GM19239 (cell line): ENCODE data around the gene ATAD3B.
"Not testable (repeated sequence)": the region's sequence is repeated elsewhere in the genome, so short reads cannot be mapped to it uniquely, and the experiment has no call there.

ENCODE experiments used
- DNase-seq: peaks from one replicate; pipeline ENCODE4 v3.0.0; 2011; ENCODE audit warnings: low spot score; ENCODE audit not compliant: insufficient read length
- FAIRE-seq: peaks from 2 replicates; lab custom pipeline; 2011; peaks lifted over from hg19 to GRCh38; lab: Jason Lieb, UNC

ATAD3B gene

GRCh38 chr1:1472053-1472876 lies 700 bp downstream of the ATAD3B start:
- DNase-seq: not testable (repeated sequence)
- peak; percentile 81 for FAIRE-seq

GRCh38 chr1:1476011-1476410 lies 4.4 kb downstream of the ATAD3B start:
- not testable (repeated sequence) for DNase-seq, FAIRE-seq

GRCh38 chr1:1477206-1477605 lies 5.6 kb downstream of the ATAD3B start:
- DNase-seq (no peak), FAIRE-seq (no peak)

- DNase-seq (no peak), FAIRE-seq (no peak)
Observed at GRCh38 chr1:1479547-1480487, 8.3 kb downstream of the ATAD3B start.

GRCh38 chr1:1480488-1480867 lies 8.9 kb downstream of the ATAD3B start:
- DNase-seq, FAIRE-seq: not testable (repeated sequence)

GRCh38 chr1:1481811-1482210 lies 10.2 kb downstream of the ATAD3B start:
- DNase-seq, FAIRE-seq: not testable (repeated sequence)

GRCh38 chr1:1482856-1483255 lies 11.3 kb downstream of the ATAD3B start:
- FAIRE-seq (no peak), DNase-seq (no peak)

GRCh38 chr1:1483714-1484113 lies 12.1 kb downstream of the ATAD3B start:
- no peak for FAIRE-seq
- DNase-seq: no peak

- not testable (repeated sequence) for FAIRE-seq, DNase-seq
Observed at GRCh38 chr1:1484976-1485750, 13.6 kb downstream of the ATAD3B start.

- DNase-seq, FAIRE-seq: not testable (repeated sequence)
Observed at GRCh38 chr1:1485755-1486317, 14.3 kb downstream of the ATAD3B start.

GRCh38 chr1:1487701-1488100 lies 16.1 kb downstream of the ATAD3B start:
- DNase-seq: no peak
- no peak for FAIRE-seq

GRCh38 chr1:1489231-1489630 lies 17.7 kb downstream of the ATAD3B start:
- no peak for FAIRE-seq
- DNase-seq: no peak

- DNase-seq (no peak), FAIRE-seq (no peak)
Observed at GRCh38 chr1:1489861-1490260, 18.3 kb downstream of the ATAD3B start.

- DNase-seq (no peak), FAIRE-seq (no peak)
Observed at GRCh38 chr1:1490633-1491230, 19.2 kb downstream of the ATAD3B start.

GRCh38 chr1:1491601-1492000 lies 20.0 kb downstream of the ATAD3B start:
- no peak for FAIRE-seq
- DNase-seq: no peak

GRCh38 chr1:1494311-1494710 lies 22.7 kb downstream of the ATAD3B start:
- not testable (repeated sequence) for DNase-seq, FAIRE-seq

GRCh38 chr1:1495461-1495975 lies 24.0 kb downstream of the ATAD3B start:
- not testable (repeated sequence) for FAIRE-seq, DNase-seq

- not testable (repeated sequence) for DNase-seq
- peak; percentile 47 for FAIRE-seq
Observed at GRCh38 chr1:1504777-1505365, 33.3 kb downstream of the ATAD3B start.

GRCh38 chr1:1505366-1505798 lies 33.8 kb downstream of the ATAD3B start:
- peak; percentile 95 for FAIRE-seq
- not testable (repeated sequence) for DNase-seq
